MM.1S (cell line): Measurements from ENCODE around the gene TENT4A.

ENCODE experiments used
- DNase-seq: peaks from one replicate; pipeline ENCODE4 v3.0.0-alpha.2; 2015
- H2AFZ ChIP-seq: fragments of 300-600 bp; sonication (generic); 2 replicates; pipeline ENCODE4 v1.6.0; 2016; ENCODE audit warnings: antibody characterized with exemption, low read length
- H3F3A ChIP-seq: fragments of 300-600 bp; sonication (generic); 2 replicates; pipeline ENCODE4 v1.6.1; 2016; ENCODE audit warnings: mild to moderate bottlenecking, antibody characterized with exemption, low read length, moderate library complexity, mixed read lengths; ENCODE audit not compliant: insufficient read depth
- H3K27ac ChIP-seq: fragments of 300-600 bp; sonication (generic); 2 replicates; pipeline ENCODE4 v1.5.1; 2016; ENCODE audit warnings: mild to moderate bottlenecking, low read length
- H3K27me3 ChIP-seq: fragments of 300-600 bp; sonication (generic); replicated peaks from 2 replicates; pipeline ENCODE4 v1.6.0; 2016; ENCODE audit warnings: low read length; ENCODE audit not compliant: insufficient read depth
- H3K36me3 ChIP-seq: fragments of 300-600 bp; sonication (generic); replicated peaks from 2 replicates; pipeline ENCODE4 v1.6.1; 2016; ENCODE audit warnings: mild to moderate bottlenecking, low read length, mixed read lengths; ENCODE audit not compliant: insufficient read depth
- H3K4me1 ChIP-seq: fragments of 300-600 bp; sonication (generic); 2 replicates; pipeline ENCODE4 v1.6.1; 2016; ENCODE audit warnings: low read length, mixed read lengths
- H3K4me2 ChIP-seq: fragments of 300-600 bp; sonication (generic); 2 replicates; pipeline ENCODE4 v1.6.0; 2016; ENCODE audit warnings: low read depth, low read length
- H3K4me3 ChIP-seq: fragments of 300-600 bp; sonication (generic); 2 replicates; pipeline ENCODE4 v1.5.1; 2016; ENCODE audit warnings: low read length, mixed read lengths
- H3K79me2 ChIP-seq: fragments of 300-600 bp; sonication (generic); 2 replicates; pipeline ENCODE4 v1.6.1; 2016; ENCODE audit warnings: mixed run types, low read length, mixed read lengths
- H3K9ac ChIP-seq: fragments of 300-600 bp; sonication (generic); 2 replicates; pipeline ENCODE4 v1.6.1; 2016; ENCODE audit warnings: low read length, mixed read lengths
- H3K9me2 ChIP-seq: fragments of 300-600 bp; sonication (generic); replicated peaks from 2 replicates; pipeline ENCODE4 v1.6.1; 2016; ENCODE audit warnings: mild to moderate bottlenecking, low read length, mixed read lengths; ENCODE audit not compliant: insufficient read depth
- H3K9me3 ChIP-seq: fragments of 300-600 bp; sonication (generic); replicated peaks from 2 replicates; pipeline ENCODE4 v1.6.1; 2016; ENCODE audit warnings: mild to moderate bottlenecking, low read length, mixed read lengths; ENCODE audit not compliant: insufficient read depth
- H4K20me1 ChIP-seq: fragments of 300-600 bp; sonication (generic); 2 replicates; pipeline ENCODE4 v1.6.1; 2016; ENCODE audit warnings: mild to moderate bottlenecking, low read length, moderate library complexity, mixed read lengths; ENCODE audit not compliant: insufficient read depth
- CTCF ChIP-seq: fragments of 300-600 bp; sonication (generic); IDR thresholded peaks from 2 replicates; pipeline ENCODE4 v1.5.1; 2016; ENCODE audit warnings: antibody characterized with exemption, low read length, mixed read lengths
- EZH2 ChIP-seq: fragments of 300-600 bp; sonication (generic); optimal IDR thresholded peaks from 2 replicates; pipeline ENCODE3; 2017; ENCODE audit warnings: low read depth, mild to moderate bottlenecking, antibody characterized with exemption, low read length, mixed read lengths
- EZH2phosphoT487 ChIP-seq: fragments of 300-600 bp; sonication (generic); IDR thresholded peaks from 2 replicates; pipeline ENCODE4 v1.6.1; 2018; ENCODE audit warnings: antibody characterized with exemption, low read length

Gene TENT4A

DNA sequence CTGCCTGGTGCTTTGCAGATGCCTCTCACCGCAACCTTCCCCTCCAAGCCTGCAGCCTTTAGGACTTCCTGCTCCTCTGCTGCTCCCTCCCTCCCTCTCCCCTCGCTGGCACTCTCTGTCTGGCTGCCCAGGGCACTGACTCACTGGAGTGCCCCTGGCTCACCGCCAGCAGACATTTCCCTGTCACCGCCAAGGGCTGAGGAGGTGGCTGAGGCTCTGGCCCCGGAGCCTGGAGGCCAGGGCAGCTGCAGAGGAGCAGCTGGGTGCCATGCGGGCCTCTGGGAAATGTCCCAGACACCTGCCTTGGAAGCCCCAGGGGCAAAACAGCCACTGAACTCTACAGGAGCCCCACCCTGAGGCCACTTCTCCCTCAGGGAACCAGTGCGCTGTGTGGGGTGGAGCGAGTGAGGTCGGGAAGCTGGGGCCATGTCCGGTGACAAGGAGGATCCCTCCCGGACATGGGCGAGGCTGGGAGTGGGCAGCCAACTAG lies 53.4 kb downstream of the TENT4A start:
- no peak overlapping the region for H3K4me2 ChIP-seq
- no peaks in the 10 kb centered on the region for H3F3A ChIP-seq
- no peak overlapping the region for H3K27ac ChIP-seq
- TF ChIP-seq CTCF (no peak), EZH2 (no peak), EZH2phosphoT487 (no peak)
- no peak overlapping the region for H3K9ac ChIP-seq
- H3K9me2 ChIP-seq, result no peaks in the 10 kb centered on the region
- H4K20me1 ChIP-seq, result no peaks in the 10 kb centered on the region
- H2AFZ ChIP-seq, result no peak overlapping the region
- H3K36me3 ChIP-seq, result no peaks in the 10 kb centered on the region
- no peaks in the 10 kb centered on the region for H3K4me1 ChIP-seq
- no peaks in the 10 kb centered on the region for H3K9me3 ChIP-seq
- DNase-seq, result no peak
- no peak overlapping the region for H3K4me3 ChIP-seq
- H3K79me2 ChIP-seq, result no peaks in the 10 kb centered on the region
- H3K27me3 ChIP-seq, result no peaks in the 10 kb centered on the region

DNA sequence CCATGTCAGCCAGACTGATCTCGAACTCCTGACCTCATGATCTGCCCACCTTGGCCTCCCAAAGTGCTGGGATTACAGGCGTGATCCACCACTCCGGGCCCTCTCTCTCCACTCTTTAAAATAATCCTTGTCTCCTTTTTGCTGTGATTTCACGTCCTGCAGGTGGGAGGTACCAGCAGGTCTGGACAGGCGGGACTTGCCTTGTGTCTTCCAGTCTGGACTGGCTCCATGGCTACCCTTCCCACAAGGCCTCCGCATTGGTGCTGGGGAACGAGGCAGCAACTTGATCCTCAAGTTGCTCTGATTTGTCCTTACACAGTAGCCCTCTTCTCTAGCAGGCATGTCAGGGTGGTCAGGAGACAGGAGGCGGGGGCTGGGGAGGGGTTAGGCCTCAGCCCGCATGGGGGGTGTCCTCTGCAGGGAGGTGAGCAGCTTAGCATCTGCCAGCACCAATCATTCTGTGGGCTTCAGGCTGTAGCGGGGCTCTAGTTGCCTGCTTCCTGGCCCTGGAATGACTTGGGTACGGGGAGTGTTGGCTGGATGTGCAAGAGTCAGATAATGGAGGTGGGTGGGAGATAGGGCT lies 54.3 kb downstream of the TENT4A start:
- H3K27ac ChIP-seq, result no peak overlapping the region
- no peak overlapping the region for H3K4me2 ChIP-seq
- H3K27me3 ChIP-seq, result no peaks in the 10 kb centered on the region
- no peaks in the 10 kb centered on the region for H3K4me1 ChIP-seq
- no peaks in the 10 kb centered on the region for H3K9me2 ChIP-seq
- DNase-seq, result no peak
- H3K9me3 ChIP-seq, result no peaks in the 10 kb centered on the region
- no peak overlapping the region for H3K4me3 ChIP-seq
- no peaks in the 10 kb centered on the region for H3K79me2 ChIP-seq
- H4K20me1 ChIP-seq, result no peaks in the 10 kb centered on the region
- H3F3A ChIP-seq, result no peaks in the 10 kb centered on the region
- no peak overlapping the region for H3K9ac ChIP-seq
- H3K36me3 ChIP-seq, result no peaks in the 10 kb centered on the region
- no peak for TF ChIP-seq EZH2phosphoT487
- TF ChIP-seq EZH2, result no peak
- no peak for TF ChIP-seq CTCF
- H2AFZ ChIP-seq, result no peak overlapping the region

- no peaks in the 10 kb centered on the region for H4K20me1 ChIP-seq
- no peaks in the 10 kb centered on the region for H3F3A ChIP-seq
- no peaks in the 10 kb centered on the region for H3K9me2 ChIP-seq
- H3K9me3 ChIP-seq, result no peaks in the 10 kb centered on the region
- H3K4me3 ChIP-seq, result no peak overlapping the region
- H3K4me2 ChIP-seq, result no peak overlapping the region
- H3K27me3 ChIP-seq, result no peaks in the 10 kb centered on the region
- H3K27ac ChIP-seq, result no peak overlapping the region
- no peak for DNase-seq
- no peak overlapping the region for H3K9ac ChIP-seq
- no peaks in the 10 kb centered on the region for H3K36me3 ChIP-seq
- H3K4me1 ChIP-seq, result no peaks in the 10 kb centered on the region
- H3K79me2 ChIP-seq, result no peaks in the 10 kb centered on the region
- no peak overlapping the region for H2AFZ ChIP-seq
- TF ChIP-seq EZH2 (no peak), CTCF (no peak), EZH2phosphoT487 (no peak)
Measured at GRCh38 chr5:6768590-6769230, 55.5 kb downstream of the TENT4A start.
